GM19099 (cell line): ENCODE measurements around the gene RELCH.

ENCODE experiments used
- POLR2A ChIP-seq: IDR thresholded peaks from 3 replicates; pipeline ENCODE4 v1.6.1; 2011; ENCODE audit warnings: low read depth; ENCODE audit not compliant: insufficient read length; ENCODE audit errors: extremely low read depth

The RELCH gene

DNA sequence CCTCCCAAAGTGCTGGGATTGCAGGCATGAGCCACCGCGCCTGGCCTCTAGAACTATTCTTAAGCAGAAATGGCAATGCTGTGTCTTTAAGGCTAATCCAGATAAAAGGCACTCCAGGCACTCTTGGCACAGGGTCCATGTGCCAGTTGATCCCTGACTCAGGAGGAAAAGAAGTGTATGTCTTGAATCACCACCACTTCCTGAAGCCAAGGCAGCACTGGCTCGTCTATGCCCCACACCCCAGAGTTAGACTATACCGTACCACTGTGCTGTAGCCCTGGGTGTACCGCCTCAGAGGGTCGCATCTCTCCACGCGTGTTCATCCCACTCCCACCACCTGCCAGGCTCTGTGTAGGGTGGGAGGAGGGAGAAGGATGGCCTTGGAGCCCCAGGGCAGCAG is 147.1 kb downstream of the RELCH start:
- no peak for TF ChIP-seq POLR2A

GRCh38 chr18:62335494-62335893 is 148.4 kb downstream of the RELCH start:
- TF ChIP-seq POLR2A, result no peak

DNA sequence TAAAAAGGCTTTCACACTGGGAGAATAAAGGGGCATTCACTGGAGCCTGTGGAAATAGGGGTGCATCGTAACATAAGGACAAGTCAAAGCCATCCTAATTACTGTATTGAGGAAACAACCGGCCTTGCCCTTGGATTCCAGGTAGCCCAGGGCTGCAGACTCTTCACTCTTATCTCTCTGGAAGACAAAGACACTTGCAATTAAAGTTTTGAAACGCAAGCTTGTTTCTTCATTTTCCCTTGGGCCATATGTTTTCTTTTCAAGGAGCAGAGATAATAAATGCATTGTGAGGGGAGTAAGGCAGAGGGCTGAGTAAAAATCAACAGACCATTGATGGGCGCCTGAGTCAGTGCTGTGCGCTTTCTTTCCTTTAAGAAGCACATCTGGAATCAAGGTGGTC is 149.6 kb downstream of the RELCH start:
- TF ChIP-seq POLR2A, result no peak

- TF ChIP-seq POLR2A, result no peak
Measured at GRCh38 chr18:62337336-62337735, 150.3 kb downstream of the RELCH start.

DNA sequence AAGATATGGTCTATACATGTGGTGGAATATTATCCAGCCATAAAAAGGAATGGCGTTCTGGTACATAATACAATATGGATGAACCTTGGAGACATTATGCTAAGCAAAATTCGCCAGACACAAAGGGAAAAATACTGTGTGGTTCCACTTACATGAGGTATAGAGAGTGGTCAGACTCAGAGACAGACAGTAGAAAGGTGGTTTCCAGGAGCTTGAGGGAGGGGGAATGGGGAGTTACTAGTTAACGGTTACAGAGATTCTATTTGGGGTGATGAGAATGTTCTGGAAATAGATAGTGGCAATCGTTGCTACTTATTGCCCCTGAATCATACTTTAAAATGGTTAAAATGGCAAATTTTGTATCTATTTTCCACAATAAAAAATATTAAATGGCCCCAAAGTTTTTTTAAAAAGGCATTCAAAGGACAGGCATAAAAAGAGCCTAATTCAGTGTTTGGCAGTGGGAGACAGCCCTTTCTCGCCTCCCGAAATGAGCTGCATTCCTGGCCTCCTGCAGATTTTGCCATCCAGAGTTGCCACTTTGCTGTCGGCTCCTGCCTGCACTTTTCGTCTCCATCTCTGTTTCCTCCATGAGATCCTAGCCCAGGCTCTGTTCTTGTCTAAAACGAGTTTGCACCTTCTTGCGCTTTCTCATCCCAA is 151.5 kb downstream of the RELCH start:
- no peak for TF ChIP-seq POLR2A

DNA sequence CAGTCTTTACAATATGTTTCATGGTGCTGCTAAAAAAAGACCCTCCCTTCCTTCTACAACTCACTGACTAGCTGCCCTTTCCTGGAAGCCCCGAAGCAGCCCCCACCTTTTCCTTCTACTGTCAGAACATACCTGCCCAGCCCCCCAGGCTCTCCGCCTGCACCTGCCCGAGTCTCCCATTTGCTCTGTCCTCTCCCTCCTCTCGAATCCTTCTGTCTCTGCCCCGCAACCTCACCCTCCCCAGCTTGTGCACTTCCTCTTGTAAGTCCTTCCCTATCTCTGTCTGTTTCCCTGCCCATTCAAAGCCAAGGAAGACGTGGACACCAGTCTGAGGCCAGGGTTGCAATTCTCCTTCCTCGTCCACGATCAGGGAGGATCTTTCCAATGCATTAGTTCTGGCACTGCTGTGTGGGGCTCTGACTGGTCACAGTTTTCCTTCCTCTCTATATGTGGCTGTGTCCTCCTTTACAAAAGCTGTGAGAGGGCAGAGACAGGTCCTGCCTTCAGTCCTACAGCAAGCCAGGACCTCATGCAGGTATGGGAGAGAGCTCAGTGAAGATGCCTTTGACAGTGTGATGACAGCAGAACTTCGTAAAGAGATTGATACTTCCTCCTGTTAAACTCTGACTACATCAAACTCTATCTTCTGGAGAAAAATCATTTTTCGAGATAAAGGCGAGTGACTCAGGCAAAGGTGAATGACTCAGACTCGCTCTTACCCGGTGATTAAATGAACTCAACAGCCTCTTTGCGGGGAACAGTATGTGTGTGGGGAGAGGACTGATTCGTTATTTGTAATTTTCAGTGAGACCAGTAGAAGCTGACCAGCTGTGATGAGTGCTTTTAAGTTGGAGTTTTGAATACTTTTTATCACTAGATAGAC is 152.3 kb downstream of the RELCH start:
- TF ChIP-seq POLR2A, result no peak

- TF ChIP-seq POLR2A, result no peak
Measured at GRCh38 chr18:62340996-62341395, 153.9 kb downstream of the RELCH start.

DNA sequence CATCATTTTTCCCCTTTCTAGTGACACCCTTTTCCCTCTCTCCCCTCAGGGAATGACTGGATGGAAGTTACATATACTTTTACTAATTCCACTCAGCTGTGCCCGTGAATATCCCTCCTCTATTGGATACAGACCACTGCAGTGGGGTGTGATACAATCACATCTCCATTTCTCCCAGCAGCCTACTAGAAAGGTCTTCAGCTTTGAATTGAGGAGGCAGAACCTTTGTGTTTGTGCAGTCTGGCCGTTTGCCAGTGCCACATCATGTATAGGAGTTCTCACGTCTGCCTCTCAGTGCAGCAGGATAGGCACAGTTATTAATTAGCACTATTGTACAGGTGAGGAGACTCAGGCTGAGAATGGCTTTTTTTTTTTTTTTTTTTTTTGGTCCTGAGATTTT is 154.4 kb downstream of the RELCH start:
- TF ChIP-seq POLR2A, result no peak

GRCh38 chr18:62342884-62343283 is 155.8 kb downstream of the RELCH start:
- TF ChIP-seq POLR2A, result no peak

DNA sequence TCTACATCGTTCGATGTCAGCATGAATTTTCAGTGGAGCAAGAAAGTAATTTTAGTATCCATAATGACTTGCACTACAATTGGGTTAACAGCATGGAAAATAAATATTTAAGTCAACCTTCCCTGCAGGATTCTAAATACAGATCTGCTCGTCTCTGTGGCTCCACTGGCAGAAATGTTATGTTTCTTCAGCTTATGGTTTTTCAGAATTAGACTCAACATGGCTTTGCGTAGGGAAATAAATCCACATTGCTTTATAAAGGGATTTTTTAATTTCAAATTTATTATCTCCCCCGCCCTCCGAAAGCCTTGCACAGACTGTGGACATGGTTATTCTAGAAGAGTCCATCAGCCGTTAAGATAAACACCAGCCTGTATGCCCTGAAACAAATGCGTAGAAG is 156.3 kb downstream of the RELCH start:
- no peak for TF ChIP-seq POLR2A

GRCh38 chr18:62345909-62346308 is 158.9 kb downstream of the RELCH start:
- no peak for TF ChIP-seq POLR2A

DNA sequence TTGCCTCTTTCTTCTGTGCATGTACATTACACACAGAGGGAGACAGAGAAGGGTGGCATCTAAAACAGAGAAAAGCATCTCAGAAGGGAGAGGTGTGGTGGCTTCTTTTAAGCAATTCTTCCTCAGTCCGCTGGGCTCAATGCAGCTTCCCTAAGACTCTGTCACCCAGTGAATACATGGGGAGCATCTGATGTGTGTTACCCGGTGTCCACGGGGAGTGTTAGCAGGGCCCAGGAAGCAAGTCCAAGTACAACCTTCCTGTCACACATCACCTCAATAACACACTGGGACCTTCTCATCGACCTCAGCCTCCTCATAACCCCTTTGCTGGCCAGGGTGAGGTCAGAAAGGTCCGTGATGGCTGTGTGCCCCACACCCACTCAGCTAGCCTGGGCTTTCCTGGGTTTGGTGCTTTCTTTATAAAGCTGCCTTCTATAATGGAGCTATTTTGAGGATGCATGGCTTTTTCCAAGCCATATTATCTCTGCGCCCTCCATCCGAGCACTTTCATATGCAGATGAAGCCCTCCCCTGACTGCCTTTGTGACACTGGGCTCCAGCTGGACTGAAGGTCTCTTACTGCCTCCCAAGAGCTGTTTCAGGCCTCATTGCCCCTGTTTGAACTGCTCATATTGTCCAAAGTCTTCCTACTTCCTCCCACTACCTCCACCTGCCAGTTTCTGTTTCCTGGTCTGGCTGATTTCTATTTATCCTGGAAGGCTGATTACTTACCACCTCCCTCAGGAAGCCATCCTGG is 159.5 kb downstream of the RELCH start:
- no peak for TF ChIP-seq POLR2A

DNA sequence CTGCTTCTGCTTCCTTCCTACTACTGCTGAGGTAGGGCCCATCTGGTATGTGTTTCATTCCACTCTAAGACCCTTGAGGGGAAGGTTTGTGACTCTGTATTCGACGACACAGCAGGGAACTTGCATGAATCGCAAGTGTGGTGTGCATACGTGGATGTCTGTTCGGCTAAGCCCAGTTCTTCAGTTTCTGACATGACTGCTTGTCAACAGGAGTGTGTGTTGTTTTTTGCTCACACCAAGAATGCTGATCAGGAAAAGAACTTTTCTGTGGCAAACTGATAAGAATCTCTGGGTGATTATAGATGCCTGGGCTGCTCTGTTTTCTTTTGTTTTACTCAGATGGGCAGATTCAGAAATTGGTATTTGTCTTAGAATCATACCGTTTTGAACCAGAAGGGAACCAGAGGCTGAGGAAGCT is 160.0 kb downstream of the RELCH start:
- no peak for TF ChIP-seq POLR2A

DNA sequence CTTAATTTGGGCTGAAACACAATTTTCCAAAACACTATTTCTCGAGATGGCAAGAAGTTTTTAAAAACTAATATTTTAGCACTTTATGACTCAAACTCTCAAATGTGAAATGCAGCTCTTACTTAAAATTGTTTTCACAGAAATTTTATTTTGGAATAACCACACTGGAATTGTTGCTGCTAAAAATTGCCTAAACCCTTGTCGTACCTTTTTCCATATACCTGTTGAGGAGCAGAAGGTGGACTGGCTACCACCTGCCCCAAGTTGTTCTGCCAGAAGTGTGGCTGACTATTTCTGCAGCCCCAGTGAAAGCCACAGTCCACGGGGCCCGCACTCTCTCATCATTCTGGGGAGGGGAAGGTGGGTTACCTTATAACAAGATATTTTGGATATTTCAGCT is 161.4 kb downstream of the RELCH start:
- no peak for TF ChIP-seq POLR2A

DNA sequence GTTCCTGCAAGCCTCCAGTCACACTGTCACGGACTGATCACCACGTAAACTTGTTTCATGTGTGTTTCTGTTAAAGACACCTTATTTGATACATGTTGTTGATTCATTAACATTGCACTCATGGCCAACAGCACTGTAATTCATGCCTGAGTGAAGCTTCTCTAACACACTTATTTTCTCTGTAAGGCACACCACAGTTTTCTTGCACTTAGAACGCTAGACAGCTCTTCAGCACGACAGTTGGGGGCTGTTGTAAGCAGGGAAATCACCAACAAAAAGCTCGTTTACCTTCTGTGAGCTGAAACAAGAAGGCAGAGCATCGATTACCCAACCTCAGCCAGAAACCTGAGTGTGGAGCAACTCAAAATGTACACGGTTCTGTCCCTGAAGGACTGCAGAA is 166.1 kb downstream of the RELCH start:
- TF ChIP-seq POLR2A, result no peak
